Tibial nerve (tissue), 4 donors: ENCODE results near the gene ARFGEF3.

ENCODE experiments used
- EP300 ChIP-seq, 2 donors: sonication (generic); formaldehyde crosslinking; IDR thresholded peaks; one replicate each; pipeline ENCODE4 v1.6.1; 2017; ENCODE audit warnings: antibody characterized with exemption in 2 of 2, mild to moderate bottlenecking in 1 of 2
- POLR2A ChIP-seq, 2 donors: fragments of 450-650 bp; IDR thresholded peaks; one replicate each; pipeline ENCODE4 v1.6.1; 2017; ENCODE audit warnings: antibody characterized with exemption in 2 of 2, mild to moderate bottlenecking in 2 of 2, moderate library complexity in 2 of 2
- TF ChIP-seq, protein P1 (sequence below), 5 experiments: fragments of 200-600 bp in 3 of 5; fragments of 450-650 bp in 2 of 5; sonication (generic) in 3 of 5; IDR thresholded peaks; one replicate each; pipeline ENCODE4 v1.5.1; 2016 to 2019; ENCODE audit warnings: antibody characterized with exemption in 5 of 5, mild to moderate bottlenecking in 3 of 5, moderate library complexity in 2 of 5

DNA sequence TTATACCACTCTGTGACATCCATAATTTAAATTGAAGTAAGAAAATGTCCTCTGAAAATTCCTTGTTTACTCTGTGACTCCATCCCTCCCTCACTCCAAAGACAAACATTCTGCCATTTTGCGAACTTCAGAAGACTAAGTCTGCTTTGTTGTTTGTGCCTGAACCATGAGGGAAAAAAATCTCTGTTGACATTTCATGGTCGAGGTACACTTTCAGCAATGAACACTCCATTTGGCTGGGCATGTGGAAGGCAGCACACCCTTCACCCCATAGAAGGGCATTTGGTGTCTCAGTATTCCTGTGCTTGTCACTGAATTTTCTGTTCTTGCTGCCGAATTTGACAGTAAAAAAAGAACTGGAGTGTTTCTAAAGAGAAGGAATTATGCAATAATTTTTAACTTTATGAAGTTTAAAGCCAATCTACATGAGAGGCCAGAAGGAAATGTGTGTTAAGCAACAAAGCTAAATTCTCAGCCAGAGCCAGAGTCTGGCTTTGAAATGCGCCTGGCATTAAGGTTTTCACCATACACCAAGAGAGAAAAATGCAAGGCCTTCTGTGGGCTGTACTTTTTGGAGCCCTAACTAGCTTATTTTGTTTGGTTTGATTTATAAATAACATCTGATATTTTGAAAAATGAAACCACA lies 61.3 kb downstream of the ARFGEF3 start:
- TF ChIP-seq, protein P1, sequence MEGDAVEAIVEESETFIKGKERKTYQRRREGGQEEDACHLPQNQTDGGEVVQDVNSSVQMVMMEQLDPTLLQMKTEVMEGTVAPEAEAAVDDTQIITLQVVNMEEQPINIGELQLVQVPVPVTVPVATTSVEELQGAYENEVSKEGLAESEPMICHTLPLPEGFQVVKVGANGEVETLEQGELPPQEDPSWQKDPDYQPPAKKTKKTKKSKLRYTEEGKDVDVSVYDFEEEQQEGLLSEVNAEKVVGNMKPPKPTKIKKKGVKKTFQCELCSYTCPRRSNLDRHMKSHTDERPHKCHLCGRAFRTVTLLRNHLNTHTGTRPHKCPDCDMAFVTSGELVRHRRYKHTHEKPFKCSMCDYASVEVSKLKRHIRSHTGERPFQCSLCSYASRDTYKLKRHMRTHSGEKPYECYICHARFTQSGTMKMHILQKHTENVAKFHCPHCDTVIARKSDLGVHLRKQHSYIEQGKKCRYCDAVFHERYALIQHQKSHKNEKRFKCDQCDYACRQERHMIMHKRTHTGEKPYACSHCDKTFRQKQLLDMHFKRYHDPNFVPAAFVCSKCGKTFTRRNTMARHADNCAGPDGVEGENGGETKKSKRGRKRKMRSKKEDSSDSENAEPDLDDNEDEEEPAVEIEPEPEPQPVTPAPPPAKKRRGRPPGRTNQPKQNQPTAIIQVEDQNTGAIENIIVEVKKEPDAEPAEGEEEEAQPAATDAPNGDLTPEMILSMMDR (IDR thresholded peaks at IDR 0.05): no peak
- no peak for TF ChIP-seq POLR2A (IDR thresholded peaks at IDR 0.05)
- TF ChIP-seq EP300 (IDR thresholded peaks at IDR 0.05): no peak
